Stimulated activated CD4-positive, alpha-beta T cell treated with anti-CD3 and anti-CD28 coated beads, TNF-alpha, amount 100 ng/mL, for 4 hours (primary cell): ENCODE data around the gene IGF2BP2.
"Not testable (repeated sequence)": the region's sequence is repeated elsewhere in the genome, so short reads cannot be mapped to it uniquely, and the experiment has no call there.

Source experiments
- DNase-seq, 3 experiments: peaks; one replicate each; pipeline ENCODE4 v3.0.0-alpha.2; 2020; ENCODE audit warnings: low read depth in 3 of 3

IGF2BP2 gene

GRCh38 chr3:185838417-185838989, 13.7 kb upstream of the IGF2BP2 start:
- not testable (repeated sequence) for DNase-seq

- no peak for DNase-seq
Measured at GRCh38 chr3:185837414-185837813, 12.6 kb upstream of the IGF2BP2 start.

DNA sequence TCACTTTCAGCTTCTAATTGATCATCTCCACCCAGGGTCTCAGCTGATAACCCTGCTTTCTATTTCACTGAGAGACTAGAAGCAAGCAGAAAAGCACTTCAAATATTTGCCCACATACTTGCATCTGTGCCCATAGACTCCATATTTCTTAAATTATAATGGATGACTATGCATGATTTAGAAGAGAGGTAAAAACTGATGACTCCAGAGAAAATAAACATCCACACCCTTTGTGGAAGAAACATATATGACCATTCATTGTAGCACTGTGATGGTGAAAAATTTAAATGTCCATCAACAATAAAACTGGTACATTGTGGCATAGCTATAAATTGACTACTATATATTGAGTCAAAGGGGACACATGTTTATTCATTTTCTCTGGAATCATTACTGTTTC, 7.1 kb upstream of the IGF2BP2 start:
- no peak for DNase-seq

DNA sequence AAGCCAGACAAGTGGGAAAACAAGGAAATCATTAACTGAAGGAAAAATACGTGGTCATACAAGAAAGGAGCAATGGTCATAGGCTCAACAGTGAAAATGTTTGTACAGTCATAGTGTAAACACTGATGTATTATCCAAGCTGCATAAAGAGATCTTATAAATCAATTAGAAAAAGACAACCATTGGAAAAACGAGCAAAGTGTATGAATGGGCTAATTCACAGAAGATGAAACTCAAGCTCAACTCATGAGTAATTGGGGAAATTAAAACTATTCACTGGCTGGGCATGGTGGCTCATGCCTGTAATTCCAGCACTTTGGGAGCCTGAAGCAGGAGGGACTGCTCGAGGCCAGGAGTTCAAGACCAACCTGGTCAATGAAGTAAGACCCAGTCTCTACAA, 6.4 kb upstream of the IGF2BP2 start:
- no peak for DNase-seq

- no peak for DNase-seq
Measured at GRCh38 chr3:185830018-185830797, 5.4 kb upstream of the IGF2BP2 start.

DNA sequence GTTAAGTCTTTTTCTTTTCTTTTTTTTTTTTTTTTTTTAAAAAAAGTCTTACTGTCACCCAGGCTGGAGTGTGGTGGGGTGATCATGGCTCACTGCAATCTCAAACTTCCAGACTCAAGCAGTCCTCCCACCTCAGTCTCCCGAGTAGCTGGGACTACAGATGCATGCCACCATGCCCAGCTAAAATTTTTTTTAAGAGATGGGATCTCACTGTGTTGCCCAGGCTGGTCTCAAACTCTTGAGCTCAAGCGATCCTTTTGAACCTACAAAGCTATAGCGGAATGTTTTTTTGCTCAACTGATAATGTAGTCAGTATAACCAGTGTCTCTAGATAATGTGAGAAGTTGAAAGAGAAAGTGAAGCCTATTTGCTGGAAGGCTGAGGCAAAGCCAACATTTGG, 3.9 kb upstream of the IGF2BP2 start:
- DNase-seq = no peak

DNA sequence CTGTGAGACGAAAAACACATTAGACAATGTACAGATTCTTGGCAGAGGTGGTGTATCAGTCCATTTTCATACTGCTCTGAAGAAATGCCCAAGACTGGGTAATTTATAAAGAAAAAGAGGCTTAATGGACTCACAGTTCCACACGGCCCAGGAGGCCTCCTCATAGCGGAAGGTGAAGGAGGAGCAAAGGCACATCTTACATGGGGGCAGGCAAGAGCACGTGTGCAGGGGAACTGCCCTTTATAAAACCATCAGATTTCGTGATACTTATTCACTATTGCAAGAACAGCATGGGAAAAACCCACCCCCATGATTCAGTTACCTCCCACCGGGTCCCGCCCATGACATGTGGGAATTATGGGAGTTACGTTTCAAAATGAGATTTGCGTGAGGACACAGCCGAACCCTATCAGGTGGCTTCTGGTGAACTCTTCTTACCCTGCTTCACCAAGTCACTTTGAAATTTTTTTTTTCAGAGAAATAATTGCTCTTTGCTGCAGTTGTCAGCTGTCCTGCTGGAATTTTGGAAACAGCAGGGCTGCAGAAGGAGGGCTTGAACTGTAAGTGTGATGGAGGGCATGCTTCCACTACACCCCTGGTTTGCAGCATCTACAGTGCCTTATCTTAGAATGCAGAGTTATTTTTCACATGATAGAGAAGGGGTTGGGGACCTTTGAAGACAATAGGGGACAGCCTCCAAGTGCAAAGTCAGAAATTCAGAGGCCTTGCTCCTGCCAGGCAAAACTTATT, 2.9 kb upstream of the IGF2BP2 start:
- DNase-seq = no peak

DNA sequence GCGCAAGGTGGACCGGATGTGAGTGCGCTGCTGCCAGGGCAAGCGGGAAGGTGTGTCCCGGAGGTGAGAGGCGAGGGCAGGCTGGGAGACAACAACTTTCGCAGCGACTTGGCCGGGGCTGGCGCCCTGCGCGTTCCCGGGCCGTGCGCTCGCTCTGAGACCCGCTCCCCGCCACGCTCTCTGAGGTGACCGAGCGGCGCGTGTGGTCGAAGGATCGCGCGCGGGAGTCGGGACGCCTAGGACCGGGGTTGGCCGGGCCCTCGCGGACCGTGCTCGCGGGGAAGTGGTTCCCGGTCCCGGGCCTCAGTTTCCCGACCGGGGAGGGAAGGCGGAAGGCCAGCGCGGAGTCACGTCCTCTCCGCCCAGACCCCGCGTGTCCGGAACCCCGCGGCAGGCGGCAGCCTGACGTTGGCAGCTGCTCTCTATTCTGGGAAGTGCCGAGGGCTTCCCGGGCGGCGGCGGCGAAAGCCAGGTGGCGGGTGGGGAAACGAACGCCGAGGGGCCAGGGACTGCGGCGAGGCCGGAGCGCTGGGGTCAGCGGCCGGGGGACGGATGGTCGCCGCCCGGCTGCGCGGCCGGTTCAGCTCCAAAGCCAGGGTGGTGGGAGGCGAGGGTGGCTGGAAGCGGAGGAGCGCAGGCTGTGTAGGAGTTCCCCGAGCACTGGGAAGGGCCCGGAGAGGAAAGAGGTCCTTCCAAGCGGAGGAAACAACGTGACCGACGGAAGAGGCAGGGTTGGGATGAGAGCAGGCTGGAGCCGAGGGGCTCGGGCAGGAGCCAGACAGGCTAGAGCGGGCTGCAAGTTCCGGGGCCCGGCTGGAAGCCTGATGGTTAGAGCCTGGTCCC, 1.0 kb upstream of the IGF2BP2 start:
- DNase-seq = peak in 1 of 3 experiments; percentile 12

DNA sequence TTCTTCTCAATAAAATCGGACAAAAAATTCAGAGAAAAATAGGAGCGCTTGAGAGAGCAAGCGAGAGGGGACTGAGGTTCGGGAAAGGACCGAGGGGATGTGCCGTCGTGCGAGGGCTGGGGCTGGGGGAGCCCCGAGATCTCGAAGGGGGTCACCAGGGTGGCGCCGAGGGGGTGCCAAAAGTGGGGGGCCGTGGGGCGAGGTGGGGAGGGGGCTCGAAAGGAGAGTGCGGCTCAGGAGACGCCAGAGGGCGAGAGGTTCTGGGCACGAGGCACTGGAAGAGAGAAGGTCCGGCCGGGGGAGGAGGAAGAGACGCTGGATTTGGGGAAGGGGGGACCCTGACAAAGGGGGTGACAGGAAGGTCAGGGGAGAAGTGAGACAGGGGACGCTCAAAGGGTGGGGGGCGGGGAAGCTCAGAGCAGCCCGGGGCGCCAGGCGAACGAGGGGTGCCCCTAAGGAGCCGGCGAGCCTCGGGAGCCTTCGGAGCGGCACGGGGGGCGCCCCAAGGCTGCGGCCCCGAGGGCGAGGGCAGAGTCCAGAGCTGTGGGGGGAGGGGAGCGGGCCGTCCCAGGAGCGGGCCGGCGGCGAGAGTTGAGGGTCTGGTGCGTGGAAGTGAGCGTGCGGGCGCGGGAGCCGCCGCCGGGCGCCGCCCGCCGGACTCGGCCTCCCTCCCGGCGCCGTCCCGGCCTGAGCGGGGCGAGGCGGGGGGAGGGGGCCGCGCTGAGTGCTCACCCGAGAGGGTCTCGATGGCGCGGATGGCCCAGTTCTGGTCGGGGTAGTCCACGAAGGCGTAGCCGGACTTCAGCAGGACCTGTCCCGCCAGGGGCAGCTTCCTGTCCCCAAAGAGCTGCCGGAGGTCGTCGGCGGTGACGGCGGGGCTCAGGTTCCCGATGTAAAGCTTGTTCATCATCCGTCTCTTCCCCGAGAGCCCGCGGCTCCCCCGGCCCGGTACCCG, 514 bp downstream of the IGF2BP2 start:
- peak in 1 of 3 experiments; percentile 24 for DNase-seq

DNA sequence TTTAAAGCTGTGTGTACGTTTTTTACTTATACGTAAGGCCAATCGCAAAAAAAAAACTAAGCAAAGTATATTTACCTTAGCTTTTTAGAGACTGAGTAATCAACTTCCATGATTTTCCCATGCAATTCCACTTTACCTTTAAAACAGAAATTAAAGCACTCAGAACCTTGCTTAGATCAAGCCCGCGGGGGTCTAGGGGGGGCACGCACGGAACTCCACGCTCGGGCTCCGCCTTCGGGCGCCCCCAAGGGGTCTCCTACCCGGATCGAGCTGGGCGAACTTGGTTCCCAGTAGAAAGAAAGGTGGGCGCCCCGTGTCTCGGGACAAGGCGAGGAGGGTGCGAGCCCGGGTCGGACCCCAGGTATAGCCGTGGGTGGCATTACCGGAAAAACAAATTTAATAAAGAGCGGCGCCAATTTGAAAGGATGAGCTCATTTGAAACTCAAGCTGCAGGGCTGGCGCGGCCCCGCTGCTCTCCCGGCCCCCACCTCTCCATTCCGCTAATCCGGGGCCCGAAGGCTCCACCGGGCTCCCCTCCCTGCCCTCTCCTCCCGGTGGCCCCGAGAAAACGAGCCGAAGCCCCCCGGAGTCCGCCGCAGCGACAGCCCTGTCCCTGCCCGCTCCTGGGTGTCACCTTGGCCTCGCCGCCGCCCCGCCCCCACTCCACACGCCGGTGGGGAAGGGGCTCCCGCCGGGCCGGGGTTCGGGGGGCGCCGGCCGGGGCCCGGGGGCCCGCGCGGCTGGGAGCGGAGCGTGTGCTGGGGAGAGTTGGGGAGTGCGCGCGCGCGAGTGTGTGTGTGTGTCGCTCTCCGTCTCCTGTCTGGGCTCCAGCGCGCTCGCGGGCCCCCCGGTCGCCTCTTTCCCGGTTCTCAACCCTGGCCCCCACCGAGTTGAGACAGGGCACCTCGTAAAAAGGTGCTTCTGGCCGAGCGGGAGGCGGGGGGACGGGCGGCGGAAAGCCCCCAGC, 1.5 kb downstream of the IGF2BP2 start:
- DNase-seq = peak in 1 of 3 experiments; percentile 24

DNA sequence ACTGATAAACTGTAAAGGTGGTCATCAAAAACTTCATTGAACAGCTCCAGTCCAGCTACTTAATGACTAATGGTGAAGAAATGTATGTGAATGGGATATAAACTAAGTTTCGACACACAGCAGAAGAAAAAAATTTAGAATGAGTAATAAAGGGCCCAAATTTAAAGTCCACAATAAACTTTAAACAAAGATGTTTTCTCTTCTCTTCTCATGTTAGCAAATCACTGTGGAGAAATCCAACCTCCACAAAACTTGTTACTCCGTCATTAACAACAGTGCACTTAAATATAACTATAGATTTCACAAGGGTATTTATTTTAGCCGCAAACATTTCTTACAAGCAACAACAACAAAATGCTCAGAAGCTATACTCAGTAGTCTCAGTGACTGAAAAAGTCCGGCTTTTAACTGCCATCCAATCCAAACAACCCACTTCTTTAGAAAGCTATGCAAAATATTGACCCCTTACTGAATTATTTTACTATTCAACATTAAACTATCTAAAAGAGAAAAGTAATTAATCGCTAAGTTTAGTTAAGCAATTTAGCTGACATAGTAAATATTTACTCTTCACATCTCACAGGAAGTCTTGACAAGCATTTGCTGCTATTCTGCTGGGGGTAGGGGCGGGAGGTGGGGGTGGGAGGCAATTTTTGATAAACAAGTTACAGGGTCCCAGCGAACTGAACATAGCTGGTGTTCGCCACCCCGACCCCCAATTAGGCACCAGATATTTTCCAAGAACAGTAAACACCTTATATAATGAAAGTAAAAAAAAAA, 2.4 kb downstream of the IGF2BP2 start:
- DNase-seq = no peak

DNA sequence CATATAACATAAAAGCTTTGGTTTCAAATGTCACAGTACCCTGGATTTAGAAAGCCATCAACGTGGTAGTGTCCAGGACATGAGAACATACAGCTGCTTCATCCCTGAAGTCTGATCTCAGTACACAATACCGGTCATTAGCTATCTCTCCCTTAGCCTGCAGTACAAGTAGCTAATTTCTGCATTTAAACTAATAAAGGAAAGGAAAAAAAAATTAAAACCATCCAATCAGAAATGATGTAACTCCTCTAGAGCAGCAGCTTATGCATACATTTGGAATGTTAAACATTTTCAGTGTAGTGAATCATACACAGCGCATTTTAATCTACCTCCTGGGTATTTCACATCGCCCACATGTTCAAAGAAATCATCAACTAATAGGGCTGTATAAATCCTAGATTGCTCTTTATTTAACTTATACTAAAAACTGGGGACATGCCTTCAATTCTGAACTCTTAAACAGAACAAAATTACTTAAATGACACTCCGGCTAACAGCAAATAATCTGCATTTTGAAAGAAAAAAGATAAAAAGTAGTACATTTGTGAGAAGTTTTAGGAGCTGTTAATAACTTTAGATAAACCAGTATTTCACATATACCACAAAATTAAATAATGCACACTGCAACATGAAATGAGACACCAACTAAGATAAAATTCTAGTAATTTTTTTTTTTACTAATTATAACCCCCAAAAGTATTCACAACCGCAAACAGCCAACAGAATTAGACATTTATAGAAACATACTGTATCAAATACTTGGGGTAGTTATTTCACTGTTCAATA, 3.7 kb downstream of the IGF2BP2 start:
- DNase-seq = no peak

GRCh38 chr3:185818267-185818875, 6.5 kb downstream of the IGF2BP2 start:
- no peak for DNase-seq

DNA sequence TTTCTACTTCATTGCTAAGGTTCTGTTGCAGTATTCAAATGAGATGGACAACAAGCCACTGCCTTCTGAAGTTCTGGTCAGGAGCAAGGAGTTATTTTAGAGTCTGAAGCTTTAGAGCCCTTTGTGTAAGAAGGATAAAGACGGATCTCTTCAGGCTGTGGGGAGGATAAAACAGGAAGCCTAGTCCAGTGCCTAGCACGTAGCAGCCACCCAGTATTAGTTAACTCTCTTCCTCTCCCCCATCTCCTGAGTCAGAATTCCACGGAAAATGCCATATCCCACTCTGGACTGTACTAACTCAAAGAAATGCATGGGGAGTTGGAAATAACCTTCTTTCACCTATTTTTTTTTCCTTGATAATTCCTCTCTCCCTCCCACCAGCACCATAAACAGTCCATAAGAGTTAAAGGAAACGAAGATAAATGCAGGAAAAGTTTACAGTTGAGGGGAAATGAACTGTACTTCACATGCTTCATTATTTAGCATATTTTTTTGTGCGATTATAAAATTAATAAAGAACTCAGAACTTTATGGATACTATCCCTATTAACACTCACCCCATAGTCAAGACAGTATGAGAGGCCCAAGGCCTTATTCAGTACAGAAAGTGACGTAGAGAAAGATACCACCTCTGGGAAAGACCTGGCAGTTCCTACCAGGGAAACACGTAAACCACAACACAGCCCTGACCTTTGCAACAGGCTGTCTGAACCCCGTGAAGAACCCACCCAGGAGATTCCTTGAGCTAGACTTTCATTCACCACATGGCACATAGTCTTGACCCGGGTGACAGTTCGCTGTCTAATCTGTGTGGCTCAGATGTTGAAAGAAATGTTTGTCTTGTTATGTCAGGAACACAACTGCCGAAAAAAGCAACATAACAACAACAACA, 9.2 kb downstream of the IGF2BP2 start:
- no peak for DNase-seq

DNA sequence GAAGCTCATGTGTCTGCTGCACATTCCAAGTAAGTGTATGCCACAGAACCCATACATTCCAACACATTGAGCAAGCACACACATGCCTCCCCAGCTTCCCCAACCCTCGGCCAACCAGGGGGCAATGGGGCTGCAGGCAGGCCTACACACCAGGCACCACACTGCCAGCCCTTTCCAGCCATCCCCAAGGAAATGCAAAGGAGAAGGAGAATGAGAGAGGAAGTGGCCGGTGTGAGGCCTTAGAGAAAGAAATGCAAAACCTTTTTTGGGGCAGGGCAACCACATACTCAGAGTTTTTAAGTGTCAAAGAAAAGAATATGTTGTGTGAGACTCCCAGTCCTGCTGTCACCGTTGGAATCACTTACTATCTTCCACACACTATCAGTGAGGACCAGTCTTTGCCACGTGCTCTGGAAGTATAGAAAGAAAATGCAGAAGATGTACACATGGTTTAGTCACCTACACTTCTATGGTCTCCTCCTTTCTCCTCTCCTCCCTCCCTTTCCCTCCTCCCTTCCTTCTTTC, 11.1 kb downstream of the IGF2BP2 start:
- DNase-seq = no peak

- no peak for DNase-seq
Measured at GRCh38 chr3:185813205-185813604, 11.6 kb downstream of the IGF2BP2 start.
